ENCODE results near the gene MSH2.
A peak's percentile ranks its signal among the peaks of the same experiment; 100 is the strongest.
"Not testable (repeated sequence)": the region's sequence is repeated elsewhere in the genome, so short reads cannot be mapped to it uniquely, and the experiment has no call there.

MSH2 gene

DNA sequence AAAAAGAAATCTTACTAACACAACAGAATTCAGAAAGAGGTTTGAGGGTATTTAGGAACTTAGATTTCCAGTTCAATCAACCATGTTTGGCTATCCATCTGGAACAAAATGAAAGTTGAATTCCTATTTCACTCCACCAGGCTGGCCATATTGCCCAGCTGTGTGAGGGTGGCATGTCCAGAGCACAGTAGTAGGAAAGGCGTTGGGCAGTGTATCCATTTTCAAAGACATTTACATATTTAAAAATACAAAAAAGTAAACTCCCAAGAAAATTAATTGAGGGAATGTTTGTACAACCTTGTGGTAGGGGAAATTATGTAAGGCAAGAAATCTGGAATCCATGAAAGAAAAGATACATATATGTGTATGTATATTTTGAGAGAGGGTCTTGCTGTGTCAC, 21.5 kb upstream of the MSH2 start:
- no peak overlapping the region for H3K27ac ChIP-seq (ENCODE audit: low read length)
- H3K9ac ChIP-seq (ENCODE audit: low read depth, low read length), result no peak overlapping the region
- no peaks in the 10 kb centered on the region for H3K9me3 ChIP-seq (ENCODE audit: insufficient read depth, low read depth, low read length)
- no peaks in the 10 kb centered on the region for H3K27me3 ChIP-seq (ENCODE audit: insufficient read depth, low read length)
- H3K36me3 ChIP-seq (ENCODE audit: insufficient read depth, low read depth, low read length), result peaks cover 81% of the 10 kb centered on the region
- H3K4me1 ChIP-seq (ENCODE audit: insufficient read depth, low read length), result no peaks in the 10 kb centered on the region
- no peak overlapping the region for H3K4me3 ChIP-seq (ENCODE audit: low read length)

DNA sequence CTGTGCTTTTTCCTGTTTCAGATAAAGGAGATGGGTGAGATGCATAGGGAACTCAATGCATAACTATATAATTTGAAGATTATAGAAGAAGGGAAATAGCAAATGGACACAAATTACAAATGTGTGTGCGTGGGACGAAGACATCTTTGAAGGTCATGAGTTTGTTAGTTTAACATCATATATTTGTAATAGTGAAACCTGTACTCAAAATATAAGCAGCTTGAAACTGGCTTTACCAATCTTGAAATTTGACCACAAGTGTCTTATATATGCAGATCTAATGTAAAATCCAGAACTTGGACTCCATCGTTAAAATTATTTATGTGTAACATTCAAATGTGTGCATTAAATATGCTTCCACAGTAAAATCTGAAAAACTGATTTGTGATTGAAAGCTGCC, 16.4 kb upstream of the MSH2 start:
- Histone ChIP-seq H3K27me3 (ENCODE audit: insufficient read depth, low read length) (no peaks in the 10 kb centered on the region), H3K27ac (ENCODE audit: low read length) (no peak overlapping the region), H3K4me1 (ENCODE audit: insufficient read depth, low read length) (no peaks in the 10 kb centered on the region)

DNA sequence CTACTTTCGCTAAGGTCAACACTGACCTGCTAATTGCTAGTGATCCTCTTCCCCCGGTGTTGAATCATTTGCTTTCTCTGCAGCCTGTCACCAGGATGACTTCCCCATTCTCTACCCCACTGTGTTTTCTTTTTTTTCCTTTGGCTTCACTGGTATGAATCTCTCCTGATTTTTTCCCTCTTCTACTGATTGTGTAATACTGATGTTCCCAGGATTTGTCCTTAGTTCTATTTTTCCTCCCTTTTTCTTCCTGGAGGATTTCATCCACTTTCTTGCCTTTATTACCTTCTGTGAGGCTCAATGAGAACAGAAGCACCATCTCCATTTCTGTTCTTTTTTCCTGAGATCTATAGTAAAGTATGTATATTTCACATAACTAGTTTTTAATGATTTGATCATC, 14.1 kb upstream of the MSH2 start:
- no peak overlapping the region for H3K27ac ChIP-seq (ENCODE audit: low read length)
- H3K9ac ChIP-seq (ENCODE audit: low read depth, low read length), result no peak overlapping the region
- H3K27me3 ChIP-seq (ENCODE audit: insufficient read depth, low read length), result no peaks in the 10 kb centered on the region
- peaks cover 39% of the 10 kb centered on the region for H3K36me3 ChIP-seq (ENCODE audit: insufficient read depth, low read depth, low read length)
- H3K4me1 ChIP-seq (ENCODE audit: insufficient read depth, low read length), result no peaks in the 10 kb centered on the region
- H3K9me3 ChIP-seq (ENCODE audit: insufficient read depth, low read depth, low read length), result no peaks in the 10 kb centered on the region
- H3K4me3 ChIP-seq (ENCODE audit: low read length), result no peak overlapping the region

More for the DNA sequence above, 16.4 kb upstream of the MSH2 start:
- H3K36me3 ChIP-seq (ENCODE audit: insufficient read depth, low read depth, low read length), result peaks cover 53% of the 10 kb centered on the region
- H3K4me3 ChIP-seq (ENCODE audit: low read length), result no peak overlapping the region
- no peak overlapping the region for H3K9ac ChIP-seq (ENCODE audit: low read depth, low read length)
- no peaks in the 10 kb centered on the region for H3K9me3 ChIP-seq (ENCODE audit: insufficient read depth, low read depth, low read length)

DNA sequence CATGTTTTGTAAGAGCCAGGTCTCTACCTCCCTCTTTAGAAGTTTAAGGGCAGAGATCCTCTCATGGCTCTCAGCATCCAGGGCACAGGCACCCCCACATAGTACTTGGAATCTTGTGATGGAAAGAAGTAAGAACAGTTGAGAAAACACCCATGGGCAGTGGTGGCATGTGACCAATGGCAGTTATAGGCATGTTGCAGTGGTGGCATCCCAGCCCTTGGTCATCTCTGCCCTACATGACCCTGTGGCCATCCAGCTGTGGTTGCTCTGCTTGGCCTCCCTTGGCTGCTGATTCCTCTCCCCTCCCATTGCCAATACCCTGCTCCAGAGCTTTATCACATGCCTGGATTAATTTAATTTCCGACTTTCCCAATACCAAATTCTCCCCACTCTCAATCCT, 13.3 kb upstream of the MSH2 start:
- no peaks in the 10 kb centered on the region for H3K9me3 ChIP-seq (ENCODE audit: insufficient read depth, low read depth, low read length)
- peaks cover 37% of the 10 kb centered on the region for H3K36me3 ChIP-seq (ENCODE audit: insufficient read depth, low read depth, low read length)
- H3K4me1 ChIP-seq (ENCODE audit: insufficient read depth, low read length), result no peaks in the 10 kb centered on the region
- no peak overlapping the region for H3K9ac ChIP-seq (ENCODE audit: low read depth, low read length)
- H3K4me3 ChIP-seq (ENCODE audit: low read length), result no peak overlapping the region
- no peaks in the 10 kb centered on the region for H3K27me3 ChIP-seq (ENCODE audit: insufficient read depth, low read length)
- H3K27ac ChIP-seq (ENCODE audit: low read length), result no peak overlapping the region

DNA sequence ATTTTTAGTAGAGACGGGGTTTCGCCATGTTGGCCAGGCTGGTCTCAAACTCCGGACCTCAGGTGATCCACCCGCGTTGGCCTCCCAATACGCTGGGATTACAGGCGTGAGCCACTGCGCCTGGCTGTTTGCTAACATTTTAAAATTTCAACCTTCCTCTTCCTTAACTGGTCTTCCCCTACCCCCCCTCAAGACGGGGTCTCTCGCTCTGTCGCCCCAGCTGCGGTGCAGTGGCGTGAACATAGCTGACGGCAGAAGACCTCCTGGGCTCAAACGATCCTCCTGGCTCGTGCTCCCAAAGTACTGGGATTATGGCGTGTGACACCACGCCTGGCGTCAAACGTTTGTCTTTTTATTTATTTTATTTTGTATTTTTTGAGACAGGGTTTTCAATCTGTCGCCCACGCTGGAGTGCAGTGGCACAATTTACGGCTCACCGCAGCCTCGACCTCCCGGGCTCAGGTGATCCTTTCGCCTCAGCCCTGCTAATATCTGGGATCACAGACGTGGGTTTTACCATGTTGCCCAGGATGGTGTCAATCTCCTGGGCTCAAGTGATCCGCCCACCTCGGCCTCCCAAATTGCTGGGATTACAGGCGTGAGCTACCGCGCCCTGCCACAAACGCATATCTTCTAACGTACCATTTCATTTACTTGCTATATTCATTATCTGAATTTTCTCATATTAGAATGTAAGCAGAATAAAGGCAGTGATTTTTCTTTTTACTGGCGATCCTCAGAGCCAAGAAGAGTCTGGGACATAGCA, 984 bp upstream of the MSH2 start:
- H3K4me3 ChIP-seq (ENCODE audit: low read length), result peak overlapping the region; percentile 94
- H3K27me3 ChIP-seq (ENCODE audit: insufficient read depth, low read length), result no peaks in the 10 kb centered on the region
- peaks cover 6% of the 10 kb centered on the region; the same call in 1 of the 2 replicates for H3K4me1 ChIP-seq (ENCODE audit: insufficient read depth, low read length)
- no peaks in the 10 kb centered on the region for H3K9me3 ChIP-seq (ENCODE audit: insufficient read depth, low read depth, low read length)
- H3K36me3 ChIP-seq (ENCODE audit: insufficient read depth, low read depth, low read length), result peaks cover 7% of the 10 kb centered on the region
- peak overlapping the region; percentile 29 for H3K27ac ChIP-seq (ENCODE audit: low read length)
- peak overlapping the region; percentile 83; the same call in 1 of the 2 replicates for H3K9ac ChIP-seq (ENCODE audit: low read depth, low read length)

DNA sequence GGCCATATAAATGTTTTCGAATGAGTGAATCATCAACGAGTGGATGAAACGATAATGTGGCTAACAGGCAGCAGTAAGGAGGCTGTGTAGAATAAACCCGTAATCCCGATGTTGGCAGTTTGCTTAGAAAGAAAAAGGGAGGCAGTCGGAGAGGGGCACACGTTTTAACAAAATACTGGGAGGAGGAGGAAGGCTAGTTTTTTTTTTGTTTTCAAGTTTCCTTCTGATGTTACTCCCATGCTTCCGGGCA, 476 bp upstream of the MSH2 start:
- H3K27me3 ChIP-seq (ENCODE audit: insufficient read depth, low read length), result no peaks in the 10 kb centered on the region
- peak overlapping the region; percentile 83; the same call in 1 of the 2 replicates for H3K9ac ChIP-seq (ENCODE audit: low read depth, low read length)
- H3K27ac ChIP-seq (ENCODE audit: low read length), result peak overlapping the region; percentile 29
- peaks cover 9% of the 10 kb centered on the region; the same call in 1 of the 2 replicates for H3K4me1 ChIP-seq (ENCODE audit: insufficient read depth, low read length)
- no peaks in the 10 kb centered on the region for H3K9me3 ChIP-seq (ENCODE audit: insufficient read depth, low read depth, low read length)
- H3K4me3 ChIP-seq (ENCODE audit: low read length), result peak overlapping the region; percentile 94
- peaks cover 7% of the 10 kb centered on the region for H3K36me3 ChIP-seq (ENCODE audit: insufficient read depth, low read depth, low read length)

DNA sequence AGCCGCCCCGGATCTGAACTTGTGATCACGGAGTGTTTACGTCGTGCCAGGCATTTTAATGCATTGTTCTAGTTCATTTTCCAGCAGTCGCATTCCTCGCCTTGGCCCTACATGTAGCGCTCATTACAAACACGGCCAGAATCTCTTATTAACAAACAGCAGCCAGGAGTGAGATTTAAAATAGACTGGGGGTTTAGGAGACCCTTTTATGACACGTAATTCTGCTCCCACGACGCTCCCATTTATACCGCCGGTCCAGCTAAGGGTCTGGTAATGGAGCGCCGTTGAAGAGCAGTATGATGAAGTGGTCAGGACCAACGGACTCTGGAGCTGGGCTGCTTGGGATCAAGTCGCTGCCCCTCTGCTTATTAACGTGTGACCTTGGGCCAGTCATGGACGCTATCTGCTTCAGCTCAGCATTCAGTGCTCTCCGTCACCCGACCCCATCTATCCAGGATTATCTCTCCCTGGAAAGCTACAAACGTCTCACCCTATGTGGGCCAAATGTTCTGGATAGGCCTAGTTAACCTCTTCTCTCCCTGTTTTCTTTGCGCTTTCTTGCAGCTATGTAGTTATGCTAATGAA, 745 bp downstream of the MSH2 start:
- Histone ChIP-seq H3K36me3 (ENCODE audit: insufficient read depth, low read depth, low read length) (peaks cover 20% of the 10 kb centered on the region), H3K4me1 (ENCODE audit: insufficient read depth, low read length) (peaks cover 11% of the 10 kb centered on the region; the same call in 1 of the 2 replicates), H3K9ac (ENCODE audit: low read depth, low read length) (peak overlapping the region; percentile 94)

DNA sequence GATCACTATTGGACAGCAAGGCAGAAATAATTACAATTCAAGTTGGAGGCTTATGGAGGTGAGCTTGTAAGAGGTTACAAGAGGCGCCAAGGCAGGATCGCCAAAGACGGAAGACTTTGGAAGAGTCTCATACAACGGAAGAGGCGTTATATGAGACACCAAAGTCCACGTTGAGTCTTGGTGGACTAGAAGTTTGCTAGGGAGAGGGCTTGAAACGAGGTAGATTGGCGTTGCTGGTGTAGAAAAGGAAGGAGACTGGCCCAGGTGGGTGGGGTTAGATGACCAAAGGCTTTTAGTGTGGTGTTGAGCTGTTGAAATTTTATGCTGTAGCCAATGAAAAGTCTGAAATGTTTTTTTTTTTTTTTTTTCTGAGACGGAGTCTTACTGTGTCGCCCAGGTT, 1.4 kb downstream of the MSH2 start:
- Histone ChIP-seq H3K27ac (ENCODE audit: low read length) (no peak overlapping the region), H3K9me3 (ENCODE audit: insufficient read depth, low read depth, low read length) (no peaks in the 10 kb centered on the region), H3K9ac (ENCODE audit: low read depth, low read length) (peak overlapping the region; percentile 94), H3K36me3 (ENCODE audit: insufficient read depth, low read depth, low read length) (peaks cover 24% of the 10 kb centered on the region), H3K27me3 (ENCODE audit: insufficient read depth, low read length) (no peaks in the 10 kb centered on the region), H3K4me1 (ENCODE audit: insufficient read depth, low read length) (peaks cover 11% of the 10 kb centered on the region; the same call in 1 of the 2 replicates), H3K4me3 (ENCODE audit: low read length) (peak overlapping the region; percentile 94)

More for the DNA sequence above, 745 bp downstream of the MSH2 start:
- Histone ChIP-seq H3K27me3 (ENCODE audit: insufficient read depth, low read length) (no peaks in the 10 kb centered on the region), H3K9me3 (ENCODE audit: insufficient read depth, low read depth, low read length) (no peaks in the 10 kb centered on the region), H3K4me3 (ENCODE audit: low read length) (peak overlapping the region; percentile 94), H3K27ac (ENCODE audit: low read length) (peak overlapping the region; percentile 93)

DNA sequence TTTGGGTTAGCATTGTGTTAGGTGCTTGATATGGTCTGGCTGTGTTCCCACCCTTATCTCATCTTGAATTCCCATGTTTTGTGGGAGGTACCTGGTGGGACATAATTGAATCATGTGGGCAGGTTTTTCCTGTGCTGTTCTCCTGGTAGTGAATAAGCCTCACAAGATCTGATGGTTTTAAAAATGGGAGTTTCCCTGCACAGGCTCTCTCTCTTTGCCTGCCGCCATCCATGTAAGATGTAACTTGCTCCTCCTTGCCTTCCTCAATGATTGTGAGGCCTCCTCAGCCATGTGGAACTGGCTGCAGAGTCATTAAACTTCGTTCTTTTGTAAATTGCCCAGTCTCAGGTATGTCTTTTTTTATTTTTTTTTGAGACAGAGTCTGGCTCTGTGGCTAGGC, 2.8 kb downstream of the MSH2 start:
- peak overlapping the region; percentile 50; the same call in 1 of the 2 replicates for H3K4me3 ChIP-seq (ENCODE audit: low read length)

DNA sequence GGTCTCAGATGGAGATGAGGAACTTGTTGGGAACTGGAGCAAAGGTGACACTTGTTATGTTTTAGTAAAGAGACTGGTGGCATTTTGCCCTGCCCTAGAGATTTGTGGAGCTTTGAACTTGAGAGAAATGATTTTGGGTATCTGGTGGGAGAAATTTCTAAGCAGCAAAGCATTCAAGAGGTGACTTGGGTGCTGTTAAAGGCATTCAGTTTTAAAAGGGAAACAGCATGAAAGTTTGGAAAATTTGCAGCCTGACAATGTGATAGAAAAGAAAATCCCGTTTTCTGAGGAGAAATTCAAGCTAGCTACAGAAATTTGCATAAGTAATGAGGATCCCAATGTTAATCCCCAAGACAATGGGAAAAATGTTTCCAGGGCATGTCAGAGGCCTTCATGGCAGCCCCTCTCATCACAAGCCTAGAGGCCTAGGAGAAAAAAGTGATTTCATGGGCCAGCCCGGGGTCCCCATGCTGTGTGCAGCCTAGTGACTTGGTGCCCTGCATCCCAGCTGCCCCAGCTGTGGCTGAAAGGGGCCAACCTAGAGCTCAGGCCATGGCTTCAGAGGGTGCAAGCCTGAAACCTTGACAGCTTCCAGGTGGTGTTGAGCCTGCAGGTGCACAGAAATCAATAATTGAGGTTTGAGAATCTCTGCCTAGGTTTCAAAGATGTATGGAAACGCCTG, 3.8 kb downstream of the MSH2 start:
- peak overlapping the region; percentile 38; the same call in 1 of the 2 replicates for H3K4me3 ChIP-seq (ENCODE audit: low read length)
- peaks cover 48% of the 10 kb centered on the region for H3K36me3 ChIP-seq (ENCODE audit: insufficient read depth, low read depth, low read length)
- H3K27me3 ChIP-seq (ENCODE audit: insufficient read depth, low read length); H3K4me1 ChIP-seq (ENCODE audit: insufficient read depth, low read length); H3K9me3 ChIP-seq (ENCODE audit: insufficient read depth, low read depth, low read length); H3K9ac ChIP-seq (ENCODE audit: low read depth, low read length); H3K27ac ChIP-seq (ENCODE audit: low read length): not testable (repeated sequence)

More for the DNA sequence above, 2.8 kb downstream of the MSH2 start:
- H3K9me3 ChIP-seq (ENCODE audit: insufficient read depth, low read depth, low read length), result no peaks in the 10 kb centered on the region
- peaks cover 11% of the 10 kb centered on the region; the same call in 1 of the 2 replicates for H3K4me1 ChIP-seq (ENCODE audit: insufficient read depth, low read length)
- H3K27ac ChIP-seq (ENCODE audit: low read length), result no peak overlapping the region
- H3K36me3 ChIP-seq (ENCODE audit: insufficient read depth, low read depth, low read length), result peaks cover 38% of the 10 kb centered on the region
- no peaks in the 10 kb centered on the region for H3K27me3 ChIP-seq (ENCODE audit: insufficient read depth, low read length)
- no peak overlapping the region for H3K9ac ChIP-seq (ENCODE audit: low read depth, low read length)

DNA sequence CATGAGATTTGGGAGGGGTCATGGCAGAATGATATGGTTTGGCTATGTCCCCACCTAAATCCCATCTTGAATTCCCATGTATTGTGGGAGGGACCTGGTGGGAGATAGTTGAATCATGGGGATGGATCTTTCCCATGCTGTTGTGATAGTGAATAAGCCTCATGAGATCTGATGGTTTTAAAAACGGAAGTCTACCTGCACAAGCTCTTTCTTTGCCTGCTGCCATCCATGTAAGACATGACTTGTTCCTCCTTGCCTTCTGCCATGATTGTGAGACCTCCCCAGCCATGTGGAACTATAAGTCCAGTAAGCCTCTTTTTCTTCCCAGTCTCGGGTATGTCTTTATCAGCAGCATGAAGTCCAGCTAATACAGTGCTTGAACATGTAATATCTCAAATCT, 5.0 kb downstream of the MSH2 start:
- not testable (repeated sequence) for H3K9me3 ChIP-seq (ENCODE audit: insufficient read depth, low read depth, low read length); H3K27ac ChIP-seq (ENCODE audit: low read length); H3K27me3 ChIP-seq (ENCODE audit: insufficient read depth, low read length); H3K4me1 ChIP-seq (ENCODE audit: insufficient read depth, low read length); H3K9ac ChIP-seq (ENCODE audit: low read depth, low read length)
- Histone ChIP-seq H3K4me3 (ENCODE audit: low read length) (peak overlapping the region; percentile 38; the same call in 1 of the 2 replicates), H3K36me3 (ENCODE audit: insufficient read depth, low read depth, low read length) (peaks cover 60% of the 10 kb centered on the region)
